Measurements from ENCODE around the gene SRRM2. TPM values are rescaled to one million over a fixed set of nuclear protein-coding genes. Genes with fewer than 3 reads are reported as not detected.

The SRRM2 gene
- total RNA-seq, 2 donors from 2014 or later, result 843 to 876 TPM

GRCh38 chr16:2708290-2708639, 44.2 kb upstream of the SRRM2 start:
- 95% methylated on average over 12 to 14 of the region's 14 CpGs for WGBS, 2 experiments (ENCODE audit: insufficient coverage in 1 of 2, insufficient read length in 1 of 2)
- no peak for DNase-seq
- peaks cover 14% of the 10 kb centered on the region for H3K36me3 Mint-ChIP-seq (ENCODE audit: low read depth)
- H3K4me3 ChIP-seq (ENCODE audit: low read length), result no peak overlapping the region
- no peak overlapping the region for H3K27ac Mint-ChIP-seq
- H3K4me1 ChIP-seq (ENCODE audit: control insufficient read depth, insufficient read depth, low read length), result no peaks in the 10 kb centered on the region
- H3K27ac ChIP-seq (ENCODE audit: low read depth, low read length), result no peak overlapping the region
- H3K36me3 ChIP-seq (ENCODE audit: control insufficient read depth, insufficient read depth, low read length), result peaks cover 15% of the 10 kb centered on the region
- no peak overlapping the region for H3K4me3 Mint-ChIP-seq
- no peaks in the 10 kb centered on the region for H3K9me3 Mint-ChIP-seq
- H3K27me3 ChIP-seq (ENCODE audit: control insufficient read depth, insufficient read depth, low read length, poor library complexity, severe bottlenecking), result no peaks in the 10 kb centered on the region
- no peaks in the 10 kb centered on the region for H3K27me3 Mint-ChIP-seq (ENCODE audit: insufficient read depth)
- H3K9ac ChIP-seq (ENCODE audit: extremely low read depth, low read length, poor library complexity, severe bottlenecking), result no peak overlapping the region
- no peaks in the 10 kb centered on the region for H3K9me3 ChIP-seq (ENCODE audit: control insufficient read depth, low read length)
- no peaks in the 10 kb centered on the region for H3K4me1 Mint-ChIP-seq
- TF ChIP-seq, protein P1, sequence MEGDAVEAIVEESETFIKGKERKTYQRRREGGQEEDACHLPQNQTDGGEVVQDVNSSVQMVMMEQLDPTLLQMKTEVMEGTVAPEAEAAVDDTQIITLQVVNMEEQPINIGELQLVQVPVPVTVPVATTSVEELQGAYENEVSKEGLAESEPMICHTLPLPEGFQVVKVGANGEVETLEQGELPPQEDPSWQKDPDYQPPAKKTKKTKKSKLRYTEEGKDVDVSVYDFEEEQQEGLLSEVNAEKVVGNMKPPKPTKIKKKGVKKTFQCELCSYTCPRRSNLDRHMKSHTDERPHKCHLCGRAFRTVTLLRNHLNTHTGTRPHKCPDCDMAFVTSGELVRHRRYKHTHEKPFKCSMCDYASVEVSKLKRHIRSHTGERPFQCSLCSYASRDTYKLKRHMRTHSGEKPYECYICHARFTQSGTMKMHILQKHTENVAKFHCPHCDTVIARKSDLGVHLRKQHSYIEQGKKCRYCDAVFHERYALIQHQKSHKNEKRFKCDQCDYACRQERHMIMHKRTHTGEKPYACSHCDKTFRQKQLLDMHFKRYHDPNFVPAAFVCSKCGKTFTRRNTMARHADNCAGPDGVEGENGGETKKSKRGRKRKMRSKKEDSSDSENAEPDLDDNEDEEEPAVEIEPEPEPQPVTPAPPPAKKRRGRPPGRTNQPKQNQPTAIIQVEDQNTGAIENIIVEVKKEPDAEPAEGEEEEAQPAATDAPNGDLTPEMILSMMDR (conservative IDR thresholded peaks at IDR 0.05), result no peak

- no peaks in the 10 kb centered on the region for H3K9me3 Mint-ChIP-seq
- H3K4me1 ChIP-seq (ENCODE audit: control insufficient read depth, insufficient read depth, low read length), result no peaks in the 10 kb centered on the region
- peaks cover 14% of the 10 kb centered on the region for H3K36me3 Mint-ChIP-seq (ENCODE audit: low read depth)
- H3K9ac ChIP-seq (ENCODE audit: extremely low read depth, low read length, poor library complexity, severe bottlenecking), result no peak overlapping the region
- H3K4me3 Mint-ChIP-seq, result no peak overlapping the region
- H3K27me3 Mint-ChIP-seq (ENCODE audit: insufficient read depth), result no peaks in the 10 kb centered on the region
- no peak overlapping the region for H3K4me3 ChIP-seq (ENCODE audit: low read length)
- no peak for DNase-seq
- WGBS, 2 experiments (ENCODE audit: insufficient coverage in 1 of 2, insufficient read length in 1 of 2), result 93 to 95% methylated on average over 13 to 22 of the region's 22 CpGs
- peaks cover 15% of the 10 kb centered on the region for H3K36me3 ChIP-seq (ENCODE audit: control insufficient read depth, insufficient read depth, low read length)
- no peaks in the 10 kb centered on the region for H3K4me1 Mint-ChIP-seq
- no peaks in the 10 kb centered on the region for H3K9me3 ChIP-seq (ENCODE audit: control insufficient read depth, low read length)
- TF ChIP-seq, protein P1 (conservative IDR thresholded peaks at IDR 0.05), result no peak
- H3K27ac ChIP-seq (ENCODE audit: low read depth, low read length), result no peak overlapping the region
- H3K27ac Mint-ChIP-seq, result no peak overlapping the region
- H3K27me3 ChIP-seq (ENCODE audit: control insufficient read depth, insufficient read depth, low read length, poor library complexity, severe bottlenecking), result no peaks in the 10 kb centered on the region
These were observed 43.4 kb upstream of the SRRM2 start for GRCh38 chr16:2708955-2709587.

DNA sequence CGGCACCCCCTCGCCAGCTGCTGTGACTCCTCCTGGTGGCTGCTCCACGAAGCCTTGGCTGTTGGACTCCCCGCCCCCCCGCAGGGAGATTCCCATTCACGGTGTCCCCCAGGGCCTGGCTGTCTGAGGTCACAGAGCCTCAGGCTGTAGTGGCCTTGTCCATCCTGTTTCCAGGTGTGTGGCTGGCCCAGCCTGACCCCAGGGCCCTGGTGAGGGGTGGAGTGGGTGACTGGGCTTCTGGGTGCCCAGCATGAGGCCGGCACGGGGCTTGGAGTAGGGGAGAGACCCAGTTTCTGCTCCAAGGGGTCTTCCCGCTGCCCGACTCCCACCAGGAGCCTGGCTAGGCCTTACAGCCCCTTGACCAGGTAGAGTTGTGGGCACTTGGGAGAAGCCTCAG, 42.9 kb upstream of the SRRM2 start:
- Histone ChIP-seq H3K27me3 (ENCODE audit: control insufficient read depth, insufficient read depth, low read length, poor library complexity, severe bottlenecking) (no peaks in the 10 kb centered on the region), H3K36me3 (ENCODE audit: control insufficient read depth, insufficient read depth, low read length) (peaks cover 15% of the 10 kb centered on the region), H3K9me3 (ENCODE audit: control insufficient read depth, low read length) (no peaks in the 10 kb centered on the region), H3K4me3 (ENCODE audit: low read length) (no peak overlapping the region), H3K4me1 (ENCODE audit: control insufficient read depth, insufficient read depth, low read length) (no peaks in the 10 kb centered on the region), H3K27ac (ENCODE audit: low read depth, low read length) (no peak overlapping the region), H3K9ac (ENCODE audit: extremely low read depth, low read length, poor library complexity, severe bottlenecking) (no peak overlapping the region)
- H3K4me3 Mint-ChIP-seq, result no peak overlapping the region
- TF ChIP-seq, protein P1 (conservative IDR thresholded peaks at IDR 0.05), result no peak
- no peak overlapping the region for H3K27ac Mint-ChIP-seq
- H3K27me3 Mint-ChIP-seq (ENCODE audit: insufficient read depth), result peaks cover 2% of the 10 kb centered on the region
- no peak for DNase-seq
- H3K4me1 Mint-ChIP-seq, result no peaks in the 10 kb centered on the region
- no peaks in the 10 kb centered on the region for H3K9me3 Mint-ChIP-seq
- 93 to 95% methylated on average over 4 to 10 of the region's 10 CpGs for WGBS, 2 experiments (ENCODE audit: insufficient coverage in 1 of 2, insufficient read length in 1 of 2)
- H3K36me3 Mint-ChIP-seq (ENCODE audit: low read depth), result peaks cover 14% of the 10 kb centered on the region

All from endodermal cell (in vitro differentiated cells).